Activated CD8-positive, alpha-beta T cell treated with anti-CD3 and anti-CD28 coated beads for 36 hours (primary cell): ENCODE data around the gene RESP18. TPM values are rescaled to one million over a fixed set of nuclear protein-coding genes. Genes with fewer than 3 reads are reported as not detected.
A peak's percentile ranks its signal among the peaks of the same experiment; 100 is the strongest.

Experiments used
- ATAC-seq: fragments of 200-7000 bp; cut with Tn5 transposase; one replicate; pipeline ENCODE4 v1.10.0; 2021; ENCODE audit warnings: mild to moderate bottlenecking, moderate library complexity
- CTCF ChIA-PET: fragments of 350-600 bp; sonication (Branson Sonifier 250); formaldehyde crosslinking; loops from one replicate; lab custom pipeline; 2021; ENCODE audit warnings: antibody characterized with exemption; lab: Charles Lee
- POLR2A ChIA-PET: fragments of 350-600 bp; sonication (Branson Sonifier 250); formaldehyde crosslinking; loops from one replicate; lab custom pipeline; 2021; ENCODE audit warnings: antibody characterized with exemption; lab: Charles Lee
- DNase-seq: peaks from one replicate; pipeline ENCODE4 v3.0.0-alpha.2; 2020
- H3K27ac Mint-ChIP-seq: one replicate; pipeline ENCODE4 v1.8.0; 2021; ENCODE audit warnings: mild to moderate bottlenecking, mixed read lengths
- H3K27me3 Mint-ChIP-seq: one replicate; pipeline ENCODE4 v1.8.0; 2021; ENCODE audit warnings: mixed read lengths
- H3K36me3 Mint-ChIP-seq: one replicate; pipeline ENCODE4 v1.8.0; 2021; ENCODE audit warnings: low read depth, mixed read lengths
- H3K4me1 Mint-ChIP-seq: one replicate; pipeline ENCODE4 v1.8.0; 2021; ENCODE audit warnings: low read depth, mixed read lengths
- H3K4me3 Mint-ChIP-seq: one replicate; pipeline ENCODE4 v1.8.0; 2021; ENCODE audit warnings: mild to moderate bottlenecking, moderate library complexity, mixed read lengths
- H3K9me3 Mint-ChIP-seq: one replicate; pipeline ENCODE4 v1.8.0; 2021; ENCODE audit warnings: mixed read lengths
- intact Hi-C: fragments of 100-400 bp; cut with micrococcal nuclease; formaldehyde crosslinking; loops from one replicate; pipeline ENCODE4 v1.10.0; 2022
- total RNA-seq, 2 experiments: library from RNA; stranded (reverse); gene quantifications; one replicate each; pipeline ENCODE4 v1.2.3, GENCODE V29; 2021
- TF ChIP-seq, protein P1 (sequence below): fragments of 200-600 bp; IDR thresholded peaks from one replicate; pipeline ENCODE4 v1.8.0; 2022; ENCODE audit warnings: antibody characterized with exemption, mild to moderate bottlenecking

Gene RESP18
- total RNA-seq, 2 experiments from 2014 or later: not detected

DNA sequence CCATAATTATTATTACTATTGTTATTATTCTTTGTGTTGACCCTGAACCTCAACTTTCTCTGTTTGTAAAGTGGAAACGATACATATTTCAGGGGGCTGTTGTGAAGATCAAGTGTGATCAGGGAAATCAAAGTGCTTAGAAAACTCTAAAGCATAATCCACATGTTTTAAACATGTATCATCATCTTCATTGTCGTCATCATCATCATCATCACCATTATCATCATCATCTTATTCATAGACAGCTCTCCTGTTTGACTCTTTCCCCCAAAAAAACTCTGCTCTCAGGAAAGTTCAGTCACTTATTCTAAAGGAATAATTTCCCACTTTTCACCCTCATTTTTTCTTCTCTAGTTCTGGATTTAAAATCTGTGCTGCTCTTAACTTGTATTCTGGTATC is 28.3 kb downstream of the RESP18 start:
- TF ChIP-seq, protein P1, sequence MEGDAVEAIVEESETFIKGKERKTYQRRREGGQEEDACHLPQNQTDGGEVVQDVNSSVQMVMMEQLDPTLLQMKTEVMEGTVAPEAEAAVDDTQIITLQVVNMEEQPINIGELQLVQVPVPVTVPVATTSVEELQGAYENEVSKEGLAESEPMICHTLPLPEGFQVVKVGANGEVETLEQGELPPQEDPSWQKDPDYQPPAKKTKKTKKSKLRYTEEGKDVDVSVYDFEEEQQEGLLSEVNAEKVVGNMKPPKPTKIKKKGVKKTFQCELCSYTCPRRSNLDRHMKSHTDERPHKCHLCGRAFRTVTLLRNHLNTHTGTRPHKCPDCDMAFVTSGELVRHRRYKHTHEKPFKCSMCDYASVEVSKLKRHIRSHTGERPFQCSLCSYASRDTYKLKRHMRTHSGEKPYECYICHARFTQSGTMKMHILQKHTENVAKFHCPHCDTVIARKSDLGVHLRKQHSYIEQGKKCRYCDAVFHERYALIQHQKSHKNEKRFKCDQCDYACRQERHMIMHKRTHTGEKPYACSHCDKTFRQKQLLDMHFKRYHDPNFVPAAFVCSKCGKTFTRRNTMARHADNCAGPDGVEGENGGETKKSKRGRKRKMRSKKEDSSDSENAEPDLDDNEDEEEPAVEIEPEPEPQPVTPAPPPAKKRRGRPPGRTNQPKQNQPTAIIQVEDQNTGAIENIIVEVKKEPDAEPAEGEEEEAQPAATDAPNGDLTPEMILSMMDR: no peak
- no peak overlapping the region for H3K27ac Mint-ChIP-seq
- no peaks in the 10 kb centered on the region for H3K36me3 Mint-ChIP-seq
- ChIA-PET POLR2A (no interaction called here), CTCF (interaction anchor here (1.0 to 4.9 kb wide), 2 partner anchors 9 to 275 kb away, joined by 3 to 30 read pairs; no protein-coding TSS in a partner anchor)
- DNase-seq (no peak), ATAC-seq (no peak)
- H3K4me3 Mint-ChIP-seq: no peak overlapping the region
- peaks cover 32% of the 10 kb centered on the region for H3K27me3 Mint-ChIP-seq
- intact Hi-C loops: loop anchor here (5.0 to 10.0 kb wide), 2 partner anchors 142 to 249 kb away; partner anchors contain the start of gene NHEJ1
- no peaks in the 10 kb centered on the region for H3K9me3 Mint-ChIP-seq
- H3K4me1 Mint-ChIP-seq: peaks cover 6% of the 10 kb centered on the region

DNA sequence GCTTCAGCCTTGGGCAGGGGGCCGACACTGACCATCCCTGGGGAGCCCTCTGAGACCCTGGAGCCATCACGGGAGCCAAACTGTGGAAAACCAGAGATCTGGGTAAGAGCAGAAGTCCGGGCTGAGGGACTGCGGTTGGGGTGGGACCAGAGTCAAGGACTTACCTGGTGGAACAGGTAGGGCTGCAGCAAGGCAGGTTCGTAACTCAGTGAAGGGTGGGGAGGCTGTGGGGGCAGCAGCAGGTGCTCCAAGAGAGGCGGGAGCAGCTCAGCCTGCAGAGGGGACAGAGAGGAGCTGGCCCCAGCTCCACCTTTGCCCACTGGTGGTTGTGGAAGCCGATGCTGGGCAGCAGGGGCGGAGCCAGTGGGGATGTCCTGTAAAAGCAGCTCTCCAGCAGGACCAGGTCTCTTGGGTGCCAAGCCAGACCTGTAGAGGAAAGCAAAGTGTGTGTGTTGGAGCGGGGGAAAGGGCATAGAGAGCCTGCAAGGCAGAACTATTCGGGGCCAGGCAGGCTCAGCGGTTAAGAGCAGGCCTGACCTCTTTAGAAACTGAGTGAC is 30.1 kb downstream of the RESP18 start:
- H3K27ac Mint-ChIP-seq: no peak overlapping the region
- TF ChIP-seq, protein P1: no peak
- peaks cover 10% of the 10 kb centered on the region for H3K4me1 Mint-ChIP-seq
- H3K9me3 Mint-ChIP-seq: no peaks in the 10 kb centered on the region
- no peaks in the 10 kb centered on the region for H3K36me3 Mint-ChIP-seq
- ATAC-seq (no peak), DNase-seq (no peak)
- CTCF ChIA-PET: interaction anchor here (1.1 to 13.0 kb wide), 3 partner anchors 7 to 132 kb away, joined by 3 to 336 read pairs (median 30); partner anchors contain the start of gene DNAJB2
- intact Hi-C loops: loop anchor here (5.0 to 10.0 kb wide), 2 partner anchors 140 to 248 kb away; partner anchors contain the start of gene NHEJ1
- H3K4me3 Mint-ChIP-seq: no peak overlapping the region
- POLR2A ChIA-PET: no interaction called here
- H3K27me3 Mint-ChIP-seq: peaks cover 22% of the 10 kb centered on the region

DNA sequence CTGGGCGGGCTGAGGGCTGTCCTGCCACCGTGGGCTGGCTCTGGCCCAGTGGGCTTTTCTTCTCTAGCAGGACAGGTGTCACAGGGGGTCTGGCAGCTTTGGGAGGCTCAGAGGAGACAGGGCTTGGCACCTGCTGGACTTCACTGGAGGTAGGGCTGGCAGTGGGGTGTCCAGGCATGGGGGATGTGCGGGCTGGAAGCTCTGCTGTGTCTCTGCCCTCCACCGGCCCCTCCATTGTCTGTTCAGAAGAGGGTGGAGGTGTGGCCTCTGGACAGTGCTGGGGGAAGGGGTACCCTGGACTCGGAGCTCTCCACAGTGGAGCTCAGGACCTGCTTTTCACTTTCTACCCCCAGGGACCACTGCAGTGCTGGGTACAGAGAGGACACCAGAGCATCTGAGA is 32.5 kb downstream of the RESP18 start:
- Mint-ChIP-seq H3K4me1 (peaks cover 25% of the 10 kb centered on the region), H3K27me3 (peaks cover 11% of the 10 kb centered on the region), H3K9me3 (no peaks in the 10 kb centered on the region), H3K36me3 (no peaks in the 10 kb centered on the region), H3K4me3 (no peak overlapping the region), H3K27ac (no peak overlapping the region)
- POLR2A ChIA-PET: interaction anchor here (1.0 to 1.5 kb wide), 5 partner anchors 10 to 99 kb away, joined by 3 to 4 read pairs (median 3); no protein-coding TSS in a partner anchor
- TF ChIP-seq, protein P1: no peak
- intact Hi-C loops: loop anchor here (5.0 to 10.0 kb wide), 2 partner anchors 138 to 245 kb away; partner anchors contain the start of gene NHEJ1
- ATAC-seq: no peak
- DNase-seq: no peak
- CTCF ChIA-PET: interaction anchor here (0.7 to 13.0 kb wide), 19 partner anchors 9 to 242 kb away, joined by 3 to 336 read pairs (median 8); partner anchors contain the start of genes CNPPD1, DNAJB2, GLB1L and NHEJ1

DNA sequence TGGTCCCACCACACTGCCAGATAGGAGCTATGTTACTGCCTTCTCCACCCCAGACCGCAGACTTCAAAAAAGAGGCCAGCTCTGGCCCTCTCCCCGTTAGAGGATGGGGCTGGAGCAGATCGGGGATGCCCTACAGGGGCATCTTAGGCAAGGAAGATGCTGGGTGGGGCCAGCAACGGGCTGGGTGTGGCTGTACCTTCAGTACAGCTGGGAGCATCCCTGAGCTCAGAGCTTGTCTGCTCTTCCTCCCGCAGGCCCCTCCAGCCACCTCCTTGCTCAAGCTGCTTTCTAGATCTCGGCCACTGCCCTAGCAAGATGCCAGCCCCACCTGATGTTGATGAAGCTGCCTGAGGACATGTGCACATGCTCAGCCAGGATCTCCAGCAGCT is 33.2 kb downstream of the RESP18 start:
- H3K4me3 Mint-ChIP-seq: peak overlapping the region; percentile 64
- H3K27ac Mint-ChIP-seq: peak overlapping the region; percentile 17
- H3K36me3 Mint-ChIP-seq: no peaks in the 10 kb centered on the region
- peaks cover 11% of the 10 kb centered on the region for H3K27me3 Mint-ChIP-seq
- TF ChIP-seq, protein P1: no peak
- no peaks in the 10 kb centered on the region for H3K9me3 Mint-ChIP-seq
- CTCF ChIA-PET: interaction anchor here (0.7 to 13.0 kb wide), 32 partner anchors 9 to 270 kb away, joined by 3 to 336 read pairs (median 4); partner anchors contain the start of genes ABCB6, CNPPD1, DNAJB2 and GLB1L
- H3K4me1 Mint-ChIP-seq: peaks cover 27% of the 10 kb centered on the region
- POLR2A ChIA-PET: interaction anchor here (1.0 to 1.5 kb wide), 5 partner anchors 11 to 140 kb away, joined by 3 to 4 read pairs (median 3); no protein-coding TSS in a partner anchor
- ATAC-seq: no peak
- intact Hi-C loops: loop anchor here (5.0 kb wide), 2 partner anchors 52 to 72 kb away; partner anchors contain the start of genes ANKZF1, ATG9A, GLB1L and STK16
- no peak for DNase-seq
